IMR-90 (cell line): ENCODE results near the gene SYTL2. TPM values are rescaled to one million over a fixed set of nuclear protein-coding genes. Genes with fewer than 3 reads are reported as not detected.

Experiments used
- ATAC-seq: fragments of 200-7000 bp; cut with Tn5 transposase; 2 replicates; pipeline ENCODE4 v1.9.1; 2020; ENCODE audit warnings: low read depth, mild to moderate bottlenecking, moderate library complexity
- BruUV-seq: library from RNA; stranded (reverse); fragments of 400-500 nt; replicated peaks from 2 replicates; lab custom pipeline; 2021; lab: Mats Ljungman, UMichigan
- CTCF ChIA-PET: fragments of 300-600 bp; formaldehyde crosslinking; extraction: SDS; loops from one replicate; lab custom pipeline; 2021; ENCODE audit warnings: antibody characterized with exemption; lab: Yijun Ruan, JAX
- POLR2A ChIA-PET: fragments of 300-600 bp; sonication (Branson Sonifier 250); formaldehyde crosslinking; loops from one replicate; lab custom pipeline; 2022; ENCODE audit warnings: antibody characterized with exemption; ENCODE audit not compliant: unreplicated experiment; lab: Charles Lee
- DNase-seq: peaks from one replicate; pipeline ENCODE4 v3.0.0; 2013
- H2AFZ ChIP-seq: replicated peaks from 2 replicates; pipeline ENCODE3; 2013; ENCODE audit warnings: low read length, mild to moderate bottlenecking; ENCODE audit not compliant: poor library complexity
- H2AK5ac ChIP-seq: 2 replicates; pipeline ENCODE4 v1.6.1; 2013; ENCODE audit warnings: low read depth, low read length, inconsistent platforms
- H2AK9ac ChIP-seq: replicated peaks from 2 replicates; pipeline ENCODE3; 2013; ENCODE audit warnings: mild to moderate bottlenecking, low read depth, low read length, moderate library complexity; ENCODE audit not compliant: poor library complexity
- H2BK120ac ChIP-seq: 2 replicates; pipeline ENCODE4 v1.6.1; 2013; ENCODE audit warnings: low read depth, low read length, inconsistent platforms
- H2BK15ac ChIP-seq: 3 replicates; pipeline ENCODE4 v1.6.1; 2013; ENCODE audit warnings: low read depth, low read length, inconsistent platforms
- H2BK20ac ChIP-seq: 2 replicates; pipeline ENCODE4 v1.6.1; 2013; ENCODE audit warnings: low read depth, mild to moderate bottlenecking, inconsistent platforms, low read length, moderate library complexity
- H2BK5ac ChIP-seq: 2 replicates; pipeline ENCODE4 v1.6.1; 2013; ENCODE audit warnings: mild to moderate bottlenecking, low read depth, low read length, inconsistent platforms; ENCODE audit not compliant: poor library complexity, severe bottlenecking
- H3K14ac ChIP-seq: replicated peaks from 2 replicates; pipeline ENCODE4 v1.6.1; 2013; ENCODE audit warnings: low read depth, low read length, inconsistent platforms
- H3K18ac ChIP-seq: 2 replicates; pipeline ENCODE4 v1.6.1; 2013; ENCODE audit warnings: low read depth, low read length, control low read depth
- H3K23ac ChIP-seq: 2 replicates; pipeline ENCODE4 v1.6.1; 2013; ENCODE audit warnings: low read depth, low read length, inconsistent platforms
- H3K27ac ChIP-seq: 2 replicates; pipeline ENCODE4 v1.5.1; 2013; ENCODE audit warnings: mild to moderate bottlenecking, control low read depth, low read length; ENCODE audit not compliant: insufficient read depth
- H3K27me3 ChIP-seq: 2 replicates; pipeline ENCODE4 v1.6.1; 2013; ENCODE audit warnings: low read length; ENCODE audit not compliant: control insufficient read depth, insufficient read depth
- H3K36me3 ChIP-seq: 2 replicates; pipeline ENCODE4 v1.6.1; 2013; ENCODE audit warnings: low read length, mixed read lengths; ENCODE audit not compliant: control insufficient read depth, insufficient read depth
- H3K4ac ChIP-seq: 2 replicates; pipeline ENCODE4 v1.6.1; 2013; ENCODE audit warnings: low read depth, low read length, inconsistent platforms
- H3K4me1 ChIP-seq: 2 replicates; pipeline ENCODE4 v1.6.1; 2013; ENCODE audit warnings: low read length, mixed read lengths; ENCODE audit not compliant: control insufficient read depth, insufficient read depth
- H3K4me2 ChIP-seq: 2 replicates; pipeline ENCODE4 v1.6.1; 2013; ENCODE audit warnings: low read depth, mild to moderate bottlenecking, control low read depth, low read length, moderate library complexity
- H3K4me3 ChIP-seq: 2 replicates; pipeline ENCODE4 v1.5.1; 2013; ENCODE audit warnings: low read depth, mild to moderate bottlenecking, control low read depth, low read length, moderate library complexity; ENCODE audit not compliant: insufficient read depth
- H3K56ac ChIP-seq: 2 replicates; pipeline ENCODE4 v1.6.1; 2013; ENCODE audit warnings: low read length, inconsistent platforms; ENCODE audit not compliant: insufficient read depth; ENCODE audit errors: extremely low read depth
- H3K79me1 ChIP-seq, 2 experiments: 2 replicates each; pipeline ENCODE4 v1.6.1; 2013; ENCODE audit warnings: low read length in 2 of 2, inconsistent platforms in 1 of 2, low read depth in 1 of 2
- H3K9ac ChIP-seq: 2 replicates; pipeline ENCODE4 v1.6.1; 2013; ENCODE audit warnings: low read depth, low read length, control low read depth
- H3K9me1 ChIP-seq: 2 replicates; pipeline ENCODE4 v1.6.1; 2013; ENCODE audit warnings: low read length, inconsistent platforms; ENCODE audit not compliant: insufficient read depth
- H3K9me3 ChIP-seq: 2 replicates; pipeline ENCODE4 v1.6.1; 2013; ENCODE audit warnings: low read length; ENCODE audit not compliant: control insufficient read depth, insufficient read depth
- H4K20me1 ChIP-seq: 2 replicates; pipeline ENCODE4 v1.6.1; 2013; ENCODE audit warnings: low read length, inconsistent platforms; ENCODE audit not compliant: insufficient read depth
- H4K5ac ChIP-seq: 2 replicates; pipeline ENCODE4 v1.6.1; 2013; ENCODE audit warnings: mild to moderate bottlenecking, low read depth, low read length, control low read depth
- H4K8ac ChIP-seq, 2 experiments: 2 replicates each; pipeline ENCODE4 v1.6.1; 2013; ENCODE audit warnings: low read depth in 2 of 2, low read length in 2 of 2, control low read depth in 1 of 2, inconsistent platforms in 1 of 2
- H4K91ac ChIP-seq: 2 replicates; pipeline ENCODE4 v1.6.1; 2013; ENCODE audit warnings: low read depth, low read length, inconsistent platforms; ENCODE audit not compliant: insufficient read depth
- CEBPB ChIP-seq: IDR thresholded peaks from 2 replicates; pipeline ENCODE4 v1.6.1; 2012; ENCODE audit warnings: low read depth, low read length, improper control_type of control experiment
- FOS ChIP-seq: fragments of 150-350 bp; IDR thresholded peaks from 2 replicates; pipeline ENCODE4 v1.6.1; 2016; ENCODE audit warnings: low read depth, low read length
- MAFK ChIP-seq: IDR thresholded peaks from 2 replicates; pipeline ENCODE4 v1.6.1; 2012; ENCODE audit warnings: low read depth, low read length, improper control_type of control experiment
- MAZ ChIP-seq: IDR thresholded peaks from 2 replicates; pipeline ENCODE4 v1.6.1; 2012; ENCODE audit warnings: low read depth, mild to moderate bottlenecking, low read length, improper control_type of control experiment, moderate library complexity, borderline replicate concordance
- RAD21 ChIP-seq: IDR thresholded peaks from 2 replicates; pipeline ENCODE4 v1.6.1; 2012; ENCODE audit warnings: low read length, improper control_type of control experiment
- RCOR1 ChIP-seq: IDR thresholded peaks from 2 replicates; pipeline ENCODE4 v1.6.1; 2012; ENCODE audit warnings: mild to moderate bottlenecking, low read length, improper control_type of control experiment; ENCODE audit not compliant: insufficient replicate concordance
- RFX5 ChIP-seq: IDR thresholded peaks from 2 replicates; pipeline ENCODE4 v1.8.0; 2012; ENCODE audit warnings: low read depth, mild to moderate bottlenecking, low read length, moderate library complexity
- USF2 ChIP-seq: fragments of 150-350 bp; IDR thresholded peaks from 2 replicates; pipeline ENCODE4 v1.6.1; 2017; ENCODE audit warnings: mild to moderate bottlenecking, antibody characterized with exemption, low read length, low read depth
- WGBS, 2 experiments: methylation state at CpG; one replicate each; pipeline versions ENCODE4 v1.1.5 to v1.1.7; 2013; ENCODE audit warnings: missing lambda C conversion rate in 2 of 2; ENCODE audit not compliant: insufficient read length in 1 of 2; ENCODE audit errors: extremely low coverage in 2 of 2; 5-methylcytosine and 5-hydroxymethylcytosine counted together
- dilution Hi-C: fragments of 300-500 bp; cut with HindIII; formaldehyde crosslinking; loops from one replicate; pipeline ENCODE4 v1.14.3; 2018; ENCODE audit warnings: low sequenced_read_pairs; ENCODE audit not compliant: unreplicated experiment
- in situ Hi-C: fragments of 300-500 bp; cut with MboI; formaldehyde crosslinking; loops from 3 replicates; pipeline ENCODE4 v1.14.3; 2019; ENCODE audit warnings: low sequenced_read_pairs, inconsistent platforms, mixed read lengths
- intact Hi-C: fragments of 100-400 bp; cut with micrococcal nuclease; formaldehyde crosslinking; loops from 2 replicates; pipeline ENCODE4 v1.10.0; 2022
- polyA plus RNA-seq, 3 experiments: library from polyadenylated mRNA; depleted of rRNA; stranded (reverse); fragments of >200 nt; gene quantifications; 2 replicates each; pipeline ENCODE4 v1.2.3, GENCODE V29; 2012; ENCODE audit warnings: low replicate concordance in 1 of 3
- total RNA-seq: library from RNA; depleted of rRNA; stranded (reverse); fragments of >200 nt; gene quantifications from 2 replicates; pipeline ENCODE4 v1.2.3, GENCODE V29; 2012

SYTL2 gene
- total and polyA plus RNA-seq, 2 of the 4 experiments (the other 2 are of a cell fraction) = 45.2 to 70.0 TPM

- WGBS, 2 experiments = no CpG with 5 or more reads among the region's 1 CpG
- H3K4me3 ChIP-seq = no peak overlapping the region
These were observed 17.7 kb upstream of the SYTL2 start for GRCh38 chr11:85828640-85828978.

More at GRCh38 chr11:85828640-85828978, 17.7 kb upstream of the SYTL2 start:
- BruUV-seq = no TSS peak
- H4K8ac ChIP-seq = peak overlapping the region; percentile 13 to 74; a peak in 3 of 4 replicates
- peak overlapping the region; percentile 87 for H3K14ac ChIP-seq
- H2AFZ ChIP-seq = no peak overlapping the region
- 0 out of 2 replicates have a peak overlapping the region, but pooled peaks have one; percentile 1 for H3K4me2 ChIP-seq
- H3K4me1 ChIP-seq = peaks cover 28% of the 10 kb centered on the region
- intact Hi-C loops (loop anchor here (2.0 kb wide), 2 partner anchors 110 to 134 kb away; no protein-coding TSS in a partner anchor), dilution Hi-C loops (no loop called here), in situ Hi-C loops (loop anchor here (10.0 kb wide), 1 partner anchor 144 kb away; the partner anchor contains the start of gene CCDC89)
- peaks cover 0 to 12% of the 10 kb centered on the region in 2 experiments; a peak in 2 of 4 replicates for H3K79me1 ChIP-seq
- H3K4ac ChIP-seq = peak overlapping the region; percentile 89
- TF ChIP-seq USF2 = no peak
- TF ChIP-seq CEBPB = no peak
- TF ChIP-seq MAFK = no peak
- no peak for TF ChIP-seq RAD21
- TF ChIP-seq RFX5 = no peak
- TF ChIP-seq MAZ = no peak
- TF ChIP-seq FOS = no peak
- TF ChIP-seq RCOR1 = no peak
- CTCF ChIA-PET = no interaction called here
- H3K9me1 ChIP-seq = peaks cover 28% of the 10 kb centered on the region
- H3K9me3 ChIP-seq = no peaks in the 10 kb centered on the region
- no peak for ATAC-seq
- H3K9ac ChIP-seq = no peak overlapping the region
- peak overlapping the region; percentile 77 for H2AK5ac ChIP-seq
- H3K56ac ChIP-seq = no peak overlapping the region
- peak overlapping the region; percentile 91 for H2BK120ac ChIP-seq
- no peaks in the 10 kb centered on the region for H3K27me3 ChIP-seq
- peak overlapping the region; percentile 19; the same call in 1 of the 2 replicates for H3K23ac ChIP-seq
- no peak for DNase-seq
- peak overlapping the region; percentile 98 for H2BK20ac ChIP-seq
- peaks cover 4% of the 10 kb centered on the region; the same call in 1 of the 2 replicates for H4K20me1 ChIP-seq
- POLR2A ChIA-PET = interaction anchor here (0.6 kb wide), 1 partner anchor 190 kb away, joined by 4 read pairs; no protein-coding TSS in a partner anchor
- H3K18ac ChIP-seq = peak overlapping the region; percentile 87
- no peak overlapping the region for H2AK9ac ChIP-seq
- no peaks in the 10 kb centered on the region for H3K36me3 ChIP-seq
- H2BK5ac ChIP-seq = peak overlapping the region; percentile 92
- H2BK15ac ChIP-seq = peak overlapping the region; percentile 69; the same call in 2 of the 3 replicates
- H4K91ac ChIP-seq = peak overlapping the region; percentile 93
- peak overlapping the region; percentile 62; the same call in 1 of the 2 replicates for H4K5ac ChIP-seq
- H3K27ac ChIP-seq = peak overlapping the region; percentile 69
